Panc1 (cell line): ENCODE measurements around the gene IST1.

Experiments
- CTCF ChIP-seq: fragments of 450-650 bp; IDR thresholded peaks from 2 replicates; pipeline ENCODE4 v1.5.1; 2017; ENCODE audit warnings: mild to moderate bottlenecking
- POLR2AphosphoS5 ChIP-seq: IDR thresholded peaks from 2 replicates; pipeline ENCODE4 v1.6.1; 2012; ENCODE audit warnings: mild to moderate bottlenecking, low read depth, low read length, moderate library complexity
- TCF7L2 ChIP-seq: IDR thresholded peaks from 2 replicates; pipeline ENCODE4 v1.6.1; 2011; ENCODE audit warnings: mild to moderate bottlenecking, low read depth, low read length, inconsistent platforms

GRCh38 chr16:71923941-71924690 is 28.8 kb downstream of the IST1 start:
- no peak for TF ChIP-seq CTCF
- no peak for TF ChIP-seq POLR2AphosphoS5
- TF ChIP-seq TCF7L2 = no peak
